Left lung (tissue), 10 donors: ENCODE data around the gene LONP1. TPM values are rescaled to one million over a fixed set of nuclear protein-coding genes. Genes with fewer than 3 reads are reported as not detected.
"Not testable (repeated sequence)": the region's sequence is repeated elsewhere in the genome, so short reads cannot be mapped to it uniquely, and the experiment has no call there.

ENCODE experiments used
- ATAC-seq: fragments of 200-7000 bp; cut with Tn5 transposase; one replicate; pipeline ENCODE4 v1.9.1; 2020; ENCODE audit warnings: moderate library complexity
- DNase-seq, 4 donors: peaks; one replicate each; pipeline ENCODE4 v3.0.0-alpha.2; 2013 to 2020
- H3K27ac ChIP-seq, 2 donors: fragments of 200-600 bp; sonication (generic) in 1 of 2; one replicate each; pipeline versions ENCODE4 v1.5.0 to v1.8.0; 2020 to 2021
- H3K27me3 ChIP-seq, 2 donors: fragments of 200-600 bp; sonication (generic) in 1 of 2; one replicate each; pipeline versions ENCODE4 v1.5.0 to v1.8.0; 2020 to 2021
- H3K36me3 ChIP-seq, 2 donors: fragments of 200-600 bp; sonication (generic) in 1 of 2; one replicate each; pipeline versions ENCODE4 v1.5.0 to v1.8.0; 2020 to 2021
- H3K4me1 ChIP-seq, 2 donors: fragments of 200-600 bp; one replicate each; pipeline ENCODE4 v1.8.0; 2021
- H3K4me3 ChIP-seq, 2 donors: fragments of 200-600 bp; sonication (generic) in 1 of 2; one replicate each; pipeline versions ENCODE4 v1.5.0 to v1.8.0; 2020 to 2021; ENCODE audit warnings: mild to moderate bottlenecking in 1 of 2
- H3K9me3 ChIP-seq, 2 donors: fragments of 200-600 bp; sonication (generic) in 1 of 2; one replicate each; pipeline versions ENCODE4 v1.5.0 to v1.8.0; 2020 to 2021
- CTCF ChIP-seq, 2 donors: fragments of 200-600 bp; sonication (generic) in 1 of 2; IDR thresholded peaks; one replicate each; pipeline versions ENCODE4 v1.5.0 to v1.8.0; 2021; ENCODE audit warnings: antibody characterized with exemption in 2 of 2
- intact Hi-C, 2 donors: fragments of 100-400 bp; cut with DNase I; formaldehyde crosslinking; loops; one replicate each; pipeline versions ENCODE4 v1.11.2 to v1.14.2; 2022
- polyA plus RNA-seq, 6 donors: library from polyadenylated mRNA; unstranded; fragments of 120-200 nt; gene quantifications; one replicate each; pipeline ENCODE4 v1.2.1, GENCODE V29; 2013; ENCODE audit not compliant: insufficient read length in 6 of 6
- total RNA-seq, 2 donors: library from RNA; stranded (reverse); fragmentation: NEBNext Ultra II Directional; extraction: Animal tissue kit (Norgen Biotek cat#: 25700); gene quantifications; one replicate each; pipeline ENCODE4 v1.2.1, GENCODE V29; 2021
- donor health status: DM: no; HTN: yes; CAD: no.
- donor health status: DM: no; HTN: no; CAD: no.

The LONP1 gene
- total and polyA plus RNA-seq, 8 donors = 39.9 to 93.9 (median 49.6) TPM

GRCh38 chr19:5762608-5763217 lies 42.8 kb upstream of the LONP1 start:
- ATAC-seq = no peak

GRCh38 chr19:5753743-5754142 lies 33.8 kb upstream of the LONP1 start:
- Histone ChIP-seq H3K36me3 (no peaks in the 10 kb centered on the region), H3K27me3 (peaks cover 0 to 30% of the 10 kb centered on the region in 2 donors), H3K4me1 (no peaks in the 10 kb centered on the region), H3K4me3 (no peak overlapping the region), H3K9me3 (no peaks in the 10 kb centered on the region), H3K27ac (no peak overlapping the region)
- no peak for DNase-seq
- ATAC-seq = no peak
- TF ChIP-seq CTCF (IDR thresholded peaks at IDR 0.05) = no peak
- intact Hi-C loops = no loop called here

More at GRCh38 chr19:5762608-5763217, 42.8 kb upstream of the LONP1 start:
- Histone ChIP-seq H3K27me3 (peaks cover 0 to 31% of the 10 kb centered on the region in 2 donors), H3K4me3 (no peak overlapping the region), H3K4me1 (no peaks in the 10 kb centered on the region), H3K9me3 (no peaks in the 10 kb centered on the region), H3K36me3 (no peaks in the 10 kb centered on the region), H3K27ac (no peak overlapping the region)
- intact Hi-C loops = no loop called here
- DNase-seq = no peak
- no peak for TF ChIP-seq CTCF (IDR thresholded peaks at IDR 0.05)

- no peak overlapping the region for H3K27ac ChIP-seq
- DNase-seq (no peak), ATAC-seq (no peak)
- TF ChIP-seq CTCF (IDR thresholded peaks at IDR 0.05) = no peak
- intact Hi-C loops = no loop called here
- no peaks in the 10 kb centered on the region for H3K9me3 ChIP-seq
- H3K36me3 ChIP-seq = no peaks in the 10 kb centered on the region
- no peak overlapping the region for H3K4me3 ChIP-seq
- H3K27me3 ChIP-seq = peaks cover 0 to 37% of the 10 kb centered on the region in 2 donors
- no peaks in the 10 kb centered on the region for H3K4me1 ChIP-seq
Measured at GRCh38 chr19:5751709-5752108, 31.8 kb upstream of the LONP1 start.

- DNase-seq = no peak
- ATAC-seq = no peak
- no peak for TF ChIP-seq CTCF (IDR thresholded peaks at IDR 0.05)
- H3K9me3 ChIP-seq = no peaks in the 10 kb centered on the region
- H3K4me3 ChIP-seq = no peak overlapping the region
- intact Hi-C loops = no loop called here
- no peak overlapping the region for H3K27ac ChIP-seq
- no peaks in the 10 kb centered on the region for H3K36me3 ChIP-seq
- peaks cover 0 to 43% of the 10 kb centered on the region in 2 donors for H3K27me3 ChIP-seq
- H3K4me1 ChIP-seq = no peaks in the 10 kb centered on the region
Measured at GRCh38 chr19:5749505-5749904, 29.6 kb upstream of the LONP1 start.

GRCh38 chr19:5748920-5749319 lies 29.0 kb upstream of the LONP1 start:
- peaks cover 0 to 43% of the 10 kb centered on the region in 2 donors for H3K27me3 ChIP-seq
- intact Hi-C loops, H3K36me3 ChIP-seq, H3K9me3 ChIP-seq, ATAC-seq, H3K27ac ChIP-seq, H3K4me3 ChIP-seq, DNase-seq, H3K4me1 ChIP-seq: not testable (repeated sequence)

GRCh38 chr19:5744999-5745398 lies 25.1 kb upstream of the LONP1 start:
- H3K4me1 ChIP-seq, H3K9me3 ChIP-seq, ATAC-seq, DNase-seq, intact Hi-C loops, H3K27ac ChIP-seq, H3K36me3 ChIP-seq, H3K4me3 ChIP-seq: not testable (repeated sequence)
- H3K27me3 ChIP-seq = peaks cover 0 to 42% of the 10 kb centered on the region in 2 donors
